HepG2 (cell line): ENCODE data around the gene ISLR. TPM values are rescaled to one million over a fixed set of nuclear protein-coding genes. Genes with fewer than 3 reads are reported as not detected.

ENCODE experiments used
- ARHGAP35 ChIP-seq: sonication (generic); formaldehyde crosslinking; IDR thresholded peaks from 2 replicates; pipeline ENCODE4 v1.9.0; 2022; ENCODE audit warnings: mild to moderate bottlenecking, inconsistent platforms, moderate library complexity, missing genetic modification reagents, borderline replicate concordance
- BHLHE40 ChIP-seq: IDR thresholded peaks from 2 replicates; pipeline ENCODE4 v1.6.1; 2011; ENCODE audit warnings: low read length, improper control_type of control experiment
- EHMT2 ChIP-seq: fragments of 200-600 bp; sonication (generic); IDR thresholded peaks from 2 replicates; pipeline ENCODE4 v1.7.0; 2017; ENCODE audit warnings: antibody characterized with exemption, low read depth, low read length, borderline replicate concordance
- KAT8 ChIP-seq: IDR thresholded peaks from 2 replicates; pipeline ENCODE4 v1.6.1; 2016; ENCODE audit warnings: missing genetic modification reagents, missing compliant biosample characterization
- NPAS2 ChIP-seq: sonication (generic); formaldehyde crosslinking; IDR thresholded peaks from 2 replicates; pipeline ENCODE4 v1.8.0; 2022; ENCODE audit warnings: mild to moderate bottlenecking, missing genetic modification reagents, borderline replicate concordance
- NR2C2 ChIP-seq: sonication (generic); formaldehyde crosslinking; IDR thresholded peaks from 2 replicates; pipeline ENCODE4 v1.4.0; 2020; ENCODE audit warnings: missing genetic modification reagents, mild to moderate bottlenecking, moderate library complexity, borderline replicate concordance
- RBAK ChIP-seq: sonication (generic); formaldehyde crosslinking; IDR thresholded peaks from 2 replicates; pipeline ENCODE4 v1.5.1; 2020; ENCODE audit warnings: mild to moderate bottlenecking, missing genetic modification reagents
- SP2 ChIP-seq: sonication (generic); formaldehyde crosslinking; IDR thresholded peaks from 2 replicates; pipeline ENCODE4 v1.5.1; 2020; ENCODE audit warnings: mild to moderate bottlenecking, missing genetic modification reagents
- TBP ChIP-seq: sonication (generic); formaldehyde crosslinking; IDR thresholded peaks from 2 replicates; pipeline ENCODE4 v1.5.0; 2020; ENCODE audit warnings: missing genetic modification reagents
- TEAD2 ChIP-seq: sonication (generic); formaldehyde crosslinking; IDR thresholded peaks from 2 replicates; pipeline ENCODE4 v1.9.0; 2021; ENCODE audit warnings: missing genetic modification reagents
- TEAD3 ChIP-seq: optimal IDR thresholded peaks from 2 replicates; pipeline ENCODE3; 2016; ENCODE audit warnings: borderline replicate concordance
- YY1 ChIP-seq: IDR thresholded peaks from 2 replicates; pipeline ENCODE4 v1.6.1; 2011; ENCODE audit warnings: low read length, low read depth, moderate library complexity, mild to moderate bottlenecking; ENCODE audit not compliant: insufficient read depth, insufficient replicate concordance
- ZFP37 ChIP-seq: sonication (generic); formaldehyde crosslinking; IDR thresholded peaks from 2 replicates; pipeline ENCODE4 v1.4.0; 2020; ENCODE audit warnings: missing genetic modification reagents, borderline replicate concordance
- ZNF136 ChIP-seq: sonication (generic); formaldehyde crosslinking; IDR thresholded peaks from 2 replicates; pipeline ENCODE4 v1.8.1; 2022; ENCODE audit warnings: low read depth, mild to moderate bottlenecking, moderate library complexity, missing genetic modification reagents
- ZNF292 ChIP-seq: sonication (generic); formaldehyde crosslinking; IDR thresholded peaks from 2 replicates; pipeline ENCODE4 v1.8.1; 2022; ENCODE audit warnings: mild to moderate bottlenecking, low read depth, missing genetic modification reagents, borderline replicate concordance
- ZNF329 ChIP-seq: sonication (generic); formaldehyde crosslinking; IDR thresholded peaks from 2 replicates; pipeline ENCODE4 v1.9.0; 2021; ENCODE audit warnings: low read depth, mild to moderate bottlenecking, missing genetic modification reagents
- ZNF749 ChIP-seq: sonication (generic); formaldehyde crosslinking; IDR thresholded peaks from 2 replicates; pipeline ENCODE4 v1.8.0; 2022; ENCODE audit warnings: mild to moderate bottlenecking, missing genetic modification reagents, moderate library complexity, borderline replicate concordance
- polyA plus RNA-seq, 8 experiments: library from polyadenylated mRNA; depleted of rRNA in 3 of 8; stranded (reverse) in 7 of 8; unstranded in 1 of 8; fragments of >200 nt; fragmentation: Illumina TruSeq in 4 of 8; extraction: Trizol in 4 of 8; gene quantifications; 2 replicates each; pipeline versions ENCODE4 v1.2.1 to v1.2.3, GENCODE V29; 2011 to 2016; ENCODE audit warnings: low read depth in 4 of 8, missing spikeins in 1 of 8, mixed read lengths in 1 of 8; ENCODE audit not compliant: insufficient read depth in 1 of 8
- total RNA-seq, 5 experiments: library from RNA; depleted of rRNA; stranded (reverse); fragments of >200 nt; fragmentation: Illumina TruSeq; extraction: Trizol; gene quantifications; 2 replicates each; pipeline ENCODE4 v1.2.3, GENCODE V29; 2016; ENCODE audit warnings: low read depth in 1 of 5
- TF ChIP-seq, protein P1 (sequence below): sonication (generic); formaldehyde crosslinking; IDR thresholded peaks from 2 replicates; pipeline ENCODE4 v1.5.1; 2020; ENCODE audit warnings: missing genetic modification reagents, mild to moderate bottlenecking, borderline replicate concordance
- TF ChIP-seq, protein P2 (sequence below): sonication (generic); formaldehyde crosslinking; IDR thresholded peaks from 2 replicates; pipeline ENCODE4 v1.4.0; 2020; ENCODE audit warnings: mild to moderate bottlenecking, missing genetic modification reagents
- TF ChIP-seq, protein P3 (sequence below): sonication (generic); formaldehyde crosslinking; IDR thresholded peaks from 2 replicates; pipeline ENCODE4 v1.4.0; 2020; ENCODE audit warnings: missing genetic modification reagents, borderline replicate concordance
- TF ChIP-seq, protein P4 (sequence below): sonication (generic); formaldehyde crosslinking; IDR thresholded peaks from 2 replicates; pipeline ENCODE4 v1.4.0; 2020; ENCODE audit warnings: mild to moderate bottlenecking, low read depth, missing genetic modification reagents

ISLR gene
- total and polyA plus RNA-seq, 2 of the 13 experiments (the other 11 are each of a cell fraction or from before 2014, with no cell fraction given), result not detected

DNA sequence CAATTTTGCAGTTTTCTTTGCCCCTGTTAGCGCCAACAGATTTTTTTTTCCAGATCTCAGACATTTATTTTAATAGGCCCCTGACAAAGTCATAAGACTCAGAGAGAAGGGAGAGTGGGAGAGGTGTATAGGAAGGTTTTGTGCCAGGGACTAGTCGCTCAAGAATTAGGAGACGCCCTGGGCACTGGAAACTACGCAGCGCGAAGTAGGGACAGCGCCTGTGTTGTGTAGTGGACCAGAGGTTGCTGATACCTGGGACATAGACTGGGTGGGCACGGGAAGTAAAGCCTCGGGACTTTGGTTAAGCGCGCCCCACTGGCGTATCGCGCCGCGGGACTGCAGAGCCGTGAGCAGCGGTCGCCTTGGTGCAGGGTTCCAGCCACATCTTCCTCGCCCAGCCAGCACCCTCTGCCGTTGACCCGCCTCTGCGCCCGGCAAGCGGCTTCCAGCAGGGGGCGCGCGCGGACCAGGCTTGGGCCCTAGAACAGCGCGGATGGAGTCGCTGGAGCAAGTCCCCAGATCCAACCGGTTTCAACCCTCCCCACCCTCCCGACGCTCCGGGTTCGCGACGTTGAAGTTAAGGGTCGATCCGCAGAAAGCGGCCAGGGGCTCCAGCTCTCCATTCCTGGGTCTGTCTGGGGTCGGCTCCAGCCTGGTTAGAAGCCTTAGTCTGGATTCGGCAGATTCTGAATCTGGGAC lies 46.1 kb upstream of the ISLR start (continued):
- TF ChIP-seq NPAS2 (no peak), SP2 (no peak), TBP (CRISPR knock-in tag) (no peak), NR2C2 (CRISPR knock-in tag) (no peak), YY1 (peak; percentile 52), TEAD3 (CRISPR knock-in tag) (no peak), KAT8 (CRISPR knock-in tag) (no peak), ZNF329 (CRISPR knock-in tag) (no peak), ZFP37 (CRISPR knock-in tag) (no peak), ZNF749 (CRISPR knock-in tag) (no peak), ZNF136 (CRISPR knock-in tag) (no peak), ZNF292 (CRISPR knock-in tag) (no peak), BHLHE40 (0 out of 2 replicates have a peak, but pooled peaks have one; percentile 20), EHMT2 (no peak), ARHGAP35 (0 out of 2 replicates have a peak, but pooled peaks have one; percentile 50), RBAK (CRISPR knock-in tag) (no peak), TEAD2 (CRISPR knock-in tag) (no peak)
- TF ChIP-seq, protein P1, sequence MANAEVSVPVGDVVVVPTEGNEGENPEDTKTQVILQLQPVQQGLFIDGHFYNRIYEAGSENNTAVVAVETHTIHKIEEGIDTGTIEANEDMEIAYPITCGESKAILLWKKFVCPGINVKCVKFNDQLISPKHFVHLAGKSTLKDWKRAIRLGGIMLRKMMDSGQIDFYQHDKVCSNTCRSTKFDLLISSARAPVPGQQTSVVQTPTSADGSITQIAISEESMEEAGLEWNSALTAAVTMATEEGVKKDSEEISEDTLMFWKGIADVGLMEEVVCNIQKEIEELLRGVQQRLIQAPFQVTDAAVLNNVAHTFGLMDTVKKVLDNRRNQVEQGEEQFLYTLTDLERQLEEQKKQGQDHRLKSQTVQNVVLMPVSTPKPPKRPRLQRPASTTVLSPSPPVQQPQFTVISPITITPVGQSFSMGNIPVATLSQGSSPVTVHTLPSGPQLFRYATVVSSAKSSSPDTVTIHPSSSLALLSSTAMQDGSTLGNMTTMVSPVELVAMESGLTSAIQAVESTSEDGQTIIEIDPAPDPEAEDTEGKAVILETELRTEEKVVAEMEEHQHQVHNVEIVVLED, result no peak
- TF ChIP-seq, protein P2, sequence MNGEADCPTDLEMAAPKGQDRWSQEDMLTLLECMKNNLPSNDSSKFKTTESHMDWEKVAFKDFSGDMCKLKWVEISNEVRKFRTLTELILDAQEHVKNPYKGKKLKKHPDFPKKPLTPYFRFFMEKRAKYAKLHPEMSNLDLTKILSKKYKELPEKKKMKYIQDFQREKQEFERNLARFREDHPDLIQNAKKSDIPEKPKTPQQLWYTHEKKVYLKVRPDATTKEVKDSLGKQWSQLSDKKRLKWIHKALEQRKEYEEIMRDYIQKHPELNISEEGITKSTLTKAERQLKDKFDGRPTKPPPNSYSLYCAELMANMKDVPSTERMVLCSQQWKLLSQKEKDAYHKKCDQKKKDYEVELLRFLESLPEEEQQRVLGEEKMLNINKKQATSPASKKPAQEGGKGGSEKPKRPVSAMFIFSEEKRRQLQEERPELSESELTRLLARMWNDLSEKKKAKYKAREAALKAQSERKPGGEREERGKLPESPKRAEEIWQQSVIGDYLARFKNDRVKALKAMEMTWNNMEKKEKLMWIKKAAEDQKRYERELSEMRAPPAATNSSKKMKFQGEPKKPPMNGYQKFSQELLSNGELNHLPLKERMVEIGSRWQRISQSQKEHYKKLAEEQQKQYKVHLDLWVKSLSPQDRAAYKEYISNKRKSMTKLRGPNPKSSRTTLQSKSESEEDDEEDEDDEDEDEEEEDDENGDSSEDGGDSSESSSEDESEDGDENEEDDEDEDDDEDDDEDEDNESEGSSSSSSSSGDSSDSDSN (CRISPR knock-in tag), result no peak
- TF ChIP-seq, protein P3, sequence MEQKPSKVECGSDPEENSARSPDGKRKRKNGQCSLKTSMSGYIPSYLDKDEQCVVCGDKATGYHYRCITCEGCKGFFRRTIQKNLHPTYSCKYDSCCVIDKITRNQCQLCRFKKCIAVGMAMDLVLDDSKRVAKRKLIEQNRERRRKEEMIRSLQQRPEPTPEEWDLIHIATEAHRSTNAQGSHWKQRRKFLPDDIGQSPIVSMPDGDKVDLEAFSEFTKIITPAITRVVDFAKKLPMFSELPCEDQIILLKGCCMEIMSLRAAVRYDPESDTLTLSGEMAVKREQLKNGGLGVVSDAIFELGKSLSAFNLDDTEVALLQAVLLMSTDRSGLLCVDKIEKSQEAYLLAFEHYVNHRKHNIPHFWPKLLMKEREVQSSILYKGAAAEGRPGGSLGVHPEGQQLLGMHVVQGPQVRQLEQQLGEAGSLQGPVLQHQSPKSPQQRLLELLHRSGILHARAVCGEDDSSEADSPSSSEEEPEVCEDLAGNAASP (CRISPR knock-in tag), result 0 out of 2 replicates have a peak, but pooled peaks have one; percentile 17
- TF ChIP-seq, protein P4, sequence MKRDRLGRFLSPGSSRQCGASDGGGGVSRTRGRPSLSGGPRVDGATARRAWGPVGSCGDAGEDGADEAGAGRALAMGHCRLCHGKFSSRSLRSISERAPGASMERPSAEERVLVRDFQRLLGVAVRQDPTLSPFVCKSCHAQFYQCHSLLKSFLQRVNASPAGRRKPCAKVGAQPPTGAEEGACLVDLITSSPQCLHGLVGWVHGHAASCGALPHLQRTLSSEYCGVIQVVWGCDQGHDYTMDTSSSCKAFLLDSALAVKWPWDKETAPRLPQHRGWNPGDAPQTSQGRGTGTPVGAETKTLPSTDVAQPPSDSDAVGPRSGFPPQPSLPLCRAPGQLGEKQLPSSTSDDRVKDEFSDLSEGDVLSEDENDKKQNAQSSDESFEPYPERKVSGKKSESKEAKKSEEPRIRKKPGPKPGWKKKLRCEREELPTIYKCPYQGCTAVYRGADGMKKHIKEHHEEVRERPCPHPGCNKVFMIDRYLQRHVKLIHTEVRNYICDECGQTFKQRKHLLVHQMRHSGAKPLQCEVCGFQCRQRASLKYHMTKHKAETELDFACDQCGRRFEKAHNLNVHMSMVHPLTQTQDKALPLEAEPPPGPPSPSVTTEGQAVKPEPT (CRISPR knock-in tag), result no peak
